Measurements from ENCODE around the gene GNB3.
A peak's percentile ranks its signal among the peaks of the same experiment; 100 is the strongest.

Gene GNB3

GRCh38 chr12:6839482-6840201 lies 1.1 kb upstream of the GNB3 start:
- DNase-seq, result no peak

- DNase-seq, result no peak
Measured at GRCh38 chr12:6840330-6840729, 395 bp upstream of the GNB3 start.

- no peak for DNase-seq
Measured at GRCh38 chr12:6842075-6842474, 1.4 kb downstream of the GNB3 start.

- no peak for DNase-seq
Measured at GRCh38 chr12:6843118-6843902, 2.6 kb downstream of the GNB3 start.

GRCh38 chr12:6845395-6845794 lies 4.7 kb downstream of the GNB3 start:
- DNase-seq, result no peak

GRCh38 chr12:6846316-6846869 lies 5.7 kb downstream of the GNB3 start:
- no peak for DNase-seq

- no peak for DNase-seq
Measured at GRCh38 chr12:6847676-6848075, 7.0 kb downstream of the GNB3 start.

GRCh38 chr12:6849427-6849826 lies 8.7 kb downstream of the GNB3 start:
- DNase-seq, result no peak

GRCh38 chr12:6849976-6850560 lies 9.3 kb downstream of the GNB3 start:
- DNase-seq, result no peak

- no peak for DNase-seq
Measured at GRCh38 chr12:6850796-6851152, 10.0 kb downstream of the GNB3 start.

GRCh38 chr12:6851153-6851920 lies 10.6 kb downstream of the GNB3 start, which contains the start of gene CDCA3:
Gene CDCA3, minus strand, starts transcription at chr12:6851286. Its CDS starts 334 bp downstream, at chr12:6850952.
- peak; percentile 89 for DNase-seq

- DNase-seq, result peak; percentile 96
Measured at GRCh38 chr12:6851921-6852650, 11.4 kb downstream of the GNB3 start, which contains the start of gene USP5. Gene USP5, plus strand, starts transcription at chr12:6852150. Its CDS starts 30 bp downstream, at chr12:6852180.

GRCh38 chr12:6852651-6853354 lies 12.1 kb downstream of the GNB3 start:
- peak; percentile 70 for DNase-seq

GRCh38 chr12:6853626-6854025 lies 12.9 kb downstream of the GNB3 start:
- DNase-seq, result no peak

- DNase-seq, result no peak
Measured at GRCh38 chr12:6854036-6854435, 13.3 kb downstream of the GNB3 start.

- no peak for DNase-seq
Measured at GRCh38 chr12:6855322-6855721, 14.6 kb downstream of the GNB3 start.

- DNase-seq, result no peak
Measured at GRCh38 chr12:6858799-6859198, 18.1 kb downstream of the GNB3 start.

- DNase-seq, result no peak
Measured at GRCh38 chr12:6860116-6860515, 19.4 kb downstream of the GNB3 start.

- no peak for DNase-seq
Measured at GRCh38 chr12:6860942-6861341, 20.2 kb downstream of the GNB3 start.

GRCh38 chr12:6861391-6861790 lies 20.7 kb downstream of the GNB3 start:
- DNase-seq, result no peak

- no peak for DNase-seq
Measured at GRCh38 chr12:6863033-6863432, 22.3 kb downstream of the GNB3 start.
